Ureter (tissue), 1 donor: ENCODE data around the gene SMARCD1. TPM values are rescaled to one million over a fixed set of nuclear protein-coding genes. Genes with fewer than 3 reads are reported as not detected.
"Not testable (repeated sequence)": the region's sequence is repeated elsewhere in the genome, so short reads cannot be mapped to it uniquely, and the experiment has no call there.

Experiments used
- DNase-seq: peaks from one replicate; pipeline ENCODE4 v3.0.0-alpha.2; 2020; ENCODE audit warnings: low spot score
- total RNA-seq: library from RNA; stranded (reverse); gene quantifications from one replicate; pipeline ENCODE4 v1.2.4, GENCODE V29; 2023
- donor health status: DM: yes; HTN: yes; CAD: no.

SMARCD1 gene
- total RNA-seq, 1 donor from 2014 or later, result 64.5 TPM

DNA sequence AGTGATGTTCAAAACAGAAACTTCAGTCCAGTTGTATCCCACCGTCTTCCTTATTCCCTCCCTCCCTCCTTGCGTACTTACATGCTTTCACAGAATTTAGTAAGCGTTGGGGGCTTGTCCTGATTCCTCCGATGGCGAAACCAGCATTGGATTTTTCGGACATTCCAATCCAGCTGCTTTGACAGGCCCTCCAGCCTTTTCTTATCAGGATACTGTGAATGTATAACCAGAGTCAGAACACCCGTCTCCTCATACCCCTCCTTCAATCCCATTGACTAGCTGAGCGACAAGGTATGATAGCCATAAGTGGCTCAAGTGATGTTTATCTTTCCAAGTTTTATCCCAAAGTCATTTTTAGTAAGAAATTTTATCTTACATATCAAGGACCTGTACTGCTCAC lies 57.9 kb downstream of the SMARCD1 start:
- no peak for DNase-seq

- no peak for DNase-seq
These were observed 60.3 kb downstream of the SMARCD1 start for GRCh38 chr12:50145439-50145838.

DNA sequence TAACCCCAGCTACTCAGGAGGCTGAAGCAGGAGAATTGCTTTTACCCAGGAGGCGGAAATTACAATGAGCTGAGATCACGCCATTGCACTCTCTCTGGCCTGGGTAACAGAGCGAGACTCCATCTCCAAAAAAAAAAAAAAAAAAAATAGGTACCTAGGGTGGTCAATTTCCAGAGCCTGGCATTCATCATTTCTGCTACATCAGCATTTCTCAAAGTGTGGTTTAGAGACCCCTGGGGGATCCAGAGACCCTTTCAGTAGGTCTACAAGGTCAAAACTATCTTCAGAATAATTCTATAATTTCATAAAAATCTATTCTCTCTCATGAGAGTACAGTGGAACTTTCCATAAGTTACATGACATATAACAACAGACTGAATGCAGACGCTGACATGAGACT lies 62.1 kb downstream of the SMARCD1 start:
- no peak for DNase-seq

GRCh38 chr12:50148011-50148410 lies 62.9 kb downstream of the SMARCD1 start:
- not testable (repeated sequence) for DNase-seq

DNA sequence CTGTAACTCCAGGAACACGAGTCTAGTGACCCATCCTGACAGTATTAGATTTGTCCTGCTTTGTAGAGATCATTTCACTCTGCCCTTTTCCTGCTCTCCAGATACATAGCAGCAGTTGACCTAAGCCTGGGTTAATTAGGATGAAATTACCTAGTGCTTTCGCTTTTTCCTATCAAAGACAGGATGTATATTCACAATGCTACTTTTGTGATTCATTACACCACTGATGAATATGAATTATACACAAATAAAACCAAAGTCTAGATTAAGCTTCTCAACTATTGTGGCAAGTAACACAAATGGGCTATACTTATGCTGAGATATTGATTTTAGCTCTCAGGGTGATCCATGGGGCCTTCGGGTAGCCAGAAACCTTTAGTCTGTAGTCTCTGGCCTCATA lies 64.2 kb downstream of the SMARCD1 start:
- DNase-seq, result no peak

Other genes with a start within 250 kb of the SMARCD1 start
- 3.9 TPM for gene BCDIN3D, start 242.2 kb upstream of the SMARCD1 start, total RNA-seq
- 6.2 TPM for gene FAIM2, start 181.4 kb upstream of the SMARCD1 start, total RNA-seq
- gene AQP2, start 134.6 kb upstream of the SMARCD1 start, total RNA-seq, result 0.70 TPM
- gene AQP5, start 123.5 kb upstream of the SMARCD1 start, total RNA-seq, result 0.34 TPM
- gene AQP6, start 112.4 kb upstream of the SMARCD1 start, total RNA-seq, result not detected
- 5.3 TPM for gene RACGAP1, start 59.8 kb upstream of the SMARCD1 start, total RNA-seq
- gene ASIC1, start 27.7 kb upstream of the SMARCD1 start, total RNA-seq, result 1.6 TPM
- gene GPD1, start 18.7 kb downstream of the SMARCD1 start, total RNA-seq, result 1.7 TPM
- 58.9 TPM for gene COX14, start 26.9 kb downstream of the SMARCD1 start, total RNA-seq
- 55.6 TPM for gene CERS5, start 82.0 kb downstream of the SMARCD1 start, total RNA-seq
- gene LIMA1, start 198.2 kb downstream of the SMARCD1 start, total RNA-seq, result 177 TPM